ENCODE data around the gene TOMM34. TPM values are rescaled to one million over a fixed set of nuclear protein-coding genes. Genes with fewer than 3 reads are reported as not detected.
A peak's percentile ranks its signal among the peaks of the same experiment; 100 is the strongest.

Gene TOMM34
- total and polyA plus RNA-seq, 2 of the 13 experiments (the other 11 are each of a cell fraction or from before 2014, with no cell fraction given): 36.2 to 52.0 TPM

- TF ChIP-seq ZBTB1 (CRISPR knock-in tag; IDR thresholded peaks at IDR 0.05; ENCODE audit: borderline replicate concordance) (no peak), IRF2 (CRISPR knock-in tag; IDR thresholded peaks at IDR 0.05) (peak; percentile 76), ETV6 (CRISPR knock-in tag; conservative IDR thresholded peaks at IDR 0.05) (no peak), IKZF5 (CRISPR knock-in tag; IDR thresholded peaks at IDR 0.05) (peak; percentile 51; the same call in 1 of the 2 replicates), SIX1 (CRISPR knock-in tag; IDR thresholded peaks at IDR 0.05; ENCODE audit: borderline replicate concordance) (peak; percentile 38; the same call in 1 of the 2 replicates), ZBTB8A (CRISPR knock-in tag; IDR thresholded peaks at IDR 0.05; ENCODE audit: borderline replicate concordance, low read depth) (no peak), ZNF800 (CRISPR knock-in tag; IDR thresholded peaks at IDR 0.05) (peak; percentile 66; the same call in 1 of the 2 replicates), ZNF256 (CRISPR knock-in tag; conservative IDR thresholded peaks at IDR 0.05) (no peak), FOXP1 (IDR thresholded peaks at IDR 0.05) (no peak), FOXP1 (CRISPR knock-in tag; IDR thresholded peaks at IDR 0.05) (0 out of 2 replicates have a peak, but pooled peaks have one; percentile 38), FOXA3 (CRISPR knock-in tag; IDR thresholded peaks at IDR 0.05) (peak; percentile 75), ZNF34 (CRISPR knock-in tag; IDR thresholded peaks at IDR 0.05; ENCODE audit: borderline replicate concordance) (no peak), ZNF20 (CRISPR knock-in tag; IDR thresholded peaks at IDR 0.05) (no peak)
- TF ChIP-seq, protein P1, sequence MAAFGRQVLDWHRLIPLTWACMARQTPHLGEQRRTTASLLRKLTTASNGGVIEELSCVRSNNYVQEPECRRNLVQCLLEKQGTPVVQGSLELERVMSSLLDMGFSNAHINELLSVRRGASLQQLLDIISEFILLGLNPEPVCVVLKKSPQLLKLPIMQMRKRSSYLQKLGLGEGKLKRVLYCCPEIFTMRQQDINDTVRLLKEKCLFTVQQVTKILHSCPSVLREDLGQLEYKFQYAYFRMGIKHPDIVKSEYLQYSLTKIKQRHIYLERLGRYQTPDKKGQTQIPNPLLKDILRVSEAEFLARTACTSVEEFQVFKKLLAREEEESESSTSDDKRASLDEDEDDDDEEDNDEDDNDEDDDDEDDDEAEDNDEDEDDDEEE (CRISPR knock-in tag; IDR thresholded peaks at IDR 0.05): no peak
- TF ChIP-seq, protein P2, sequence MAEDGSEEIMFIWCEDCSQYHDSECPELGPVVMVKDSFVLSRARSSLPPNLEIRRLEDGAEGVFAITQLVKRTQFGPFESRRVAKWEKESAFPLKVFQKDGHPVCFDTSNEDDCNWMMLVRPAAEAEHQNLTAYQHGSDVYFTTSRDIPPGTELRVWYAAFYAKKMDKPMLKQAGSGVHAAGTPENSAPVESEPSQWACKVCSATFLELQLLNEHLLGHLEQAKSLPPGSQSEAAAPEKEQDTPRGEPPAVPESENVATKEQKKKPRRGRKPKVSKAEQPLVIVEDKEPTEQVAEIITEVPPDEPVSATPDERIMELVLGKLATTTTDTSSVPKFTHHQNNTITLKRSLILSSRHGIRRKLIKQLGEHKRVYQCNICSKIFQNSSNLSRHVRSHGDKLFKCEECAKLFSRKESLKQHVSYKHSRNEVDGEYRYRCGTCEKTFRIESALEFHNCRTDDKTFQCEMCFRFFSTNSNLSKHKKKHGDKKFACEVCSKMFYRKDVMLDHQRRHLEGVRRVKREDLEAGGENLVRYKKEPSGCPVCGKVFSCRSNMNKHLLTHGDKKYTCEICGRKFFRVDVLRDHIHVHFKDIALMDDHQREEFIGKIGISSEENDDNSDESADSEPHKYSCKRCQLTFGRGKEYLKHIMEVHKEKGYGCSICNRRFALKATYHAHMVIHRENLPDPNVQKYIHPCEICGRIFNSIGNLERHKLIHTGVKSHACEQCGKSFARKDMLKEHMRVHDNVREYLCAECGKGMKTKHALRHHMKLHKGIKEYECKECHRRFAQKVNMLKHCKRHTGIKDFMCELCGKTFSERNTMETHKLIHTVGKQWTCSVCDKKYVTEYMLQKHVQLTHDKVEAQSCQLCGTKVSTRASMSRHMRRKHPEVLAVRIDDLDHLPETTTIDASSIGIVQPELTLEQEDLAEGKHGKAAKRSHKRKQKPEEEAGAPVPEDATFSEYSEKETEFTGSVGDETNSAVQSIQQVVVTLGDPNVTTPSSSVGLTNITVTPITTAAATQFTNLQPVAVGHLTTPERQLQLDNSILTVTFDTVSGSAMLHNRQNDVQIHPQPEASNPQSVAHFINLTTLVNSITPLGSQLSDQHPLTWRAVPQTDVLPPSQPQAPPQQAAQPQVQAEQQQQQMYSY (CRISPR knock-in tag; IDR thresholded peaks at IDR 0.05): no peak
- TF ChIP-seq, protein P3, sequence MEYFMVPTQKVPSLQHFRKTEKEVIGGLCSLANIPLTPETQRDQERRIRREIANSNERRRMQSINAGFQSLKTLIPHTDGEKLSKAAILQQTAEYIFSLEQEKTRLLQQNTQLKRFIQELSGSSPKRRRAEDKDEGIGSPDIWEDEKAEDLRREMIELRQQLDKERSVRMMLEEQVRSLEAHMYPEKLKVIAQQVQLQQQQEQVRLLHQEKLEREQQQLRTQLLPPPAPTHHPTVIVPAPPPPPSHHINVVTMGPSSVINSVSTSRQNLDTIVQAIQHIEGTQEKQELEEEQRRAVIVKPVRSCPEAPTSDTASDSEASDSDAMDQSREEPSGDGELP (IDR thresholded peaks at IDR 0.05; ENCODE audit: borderline replicate concordance, low read depth): peak; percentile 23; the same call in 1 of the 2 replicates
- TF ChIP-seq, protein P4, sequence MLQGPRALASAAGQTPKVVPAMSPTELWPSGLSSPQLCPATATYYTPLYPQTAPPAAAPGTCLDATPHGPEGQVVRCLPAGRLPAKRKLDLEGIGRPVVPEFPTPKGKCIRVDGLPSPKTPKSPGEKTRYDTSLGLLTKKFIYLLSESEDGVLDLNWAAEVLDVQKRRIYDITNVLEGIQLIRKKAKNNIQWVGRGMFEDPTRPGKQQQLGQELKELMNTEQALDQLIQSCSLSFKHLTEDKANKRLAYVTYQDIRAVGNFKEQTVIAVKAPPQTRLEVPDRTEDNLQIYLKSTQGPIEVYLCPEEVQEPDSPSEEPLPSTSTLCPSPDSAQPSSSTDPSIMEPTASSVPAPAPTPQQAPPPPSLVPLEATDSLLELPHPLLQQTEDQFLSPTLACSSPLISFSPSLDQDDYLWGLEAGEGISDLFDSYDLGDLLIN (CRISPR knock-in tag; IDR thresholded peaks at IDR 0.05; ENCODE audit: borderline replicate concordance): no peak
Measured at GRCh38 chr20:44896583-44896982, 63.6 kb downstream of the TOMM34 start (continued).
